D721Med (cell line): Measurements from ENCODE around the gene LRRC31.

Experiments
- DNase-seq: peaks from one replicate; pipeline ENCODE4 v3.0.0; 2011; ENCODE audit warnings: low spot score; ENCODE audit not compliant: insufficient read length
- FAIRE-seq: peaks from 2 replicates; lab custom pipeline; 2011; peaks lifted over from hg19 to GRCh38; lab: Jason Lieb, UNC
- TF ChIP-seq, protein P1 (sequence below): IDR thresholded peaks from 2 replicates; pipeline ENCODE4 v1.5.1; 2012; ENCODE audit warnings: mild to moderate bottlenecking, control low read depth; ENCODE audit not compliant: insufficient read depth; ENCODE audit errors: missing control alignments

LRRC31 gene

GRCh38 chr3:169809230-169809795 lies 60.4 kb downstream of the LRRC31 start:
- TF ChIP-seq, protein P1, sequence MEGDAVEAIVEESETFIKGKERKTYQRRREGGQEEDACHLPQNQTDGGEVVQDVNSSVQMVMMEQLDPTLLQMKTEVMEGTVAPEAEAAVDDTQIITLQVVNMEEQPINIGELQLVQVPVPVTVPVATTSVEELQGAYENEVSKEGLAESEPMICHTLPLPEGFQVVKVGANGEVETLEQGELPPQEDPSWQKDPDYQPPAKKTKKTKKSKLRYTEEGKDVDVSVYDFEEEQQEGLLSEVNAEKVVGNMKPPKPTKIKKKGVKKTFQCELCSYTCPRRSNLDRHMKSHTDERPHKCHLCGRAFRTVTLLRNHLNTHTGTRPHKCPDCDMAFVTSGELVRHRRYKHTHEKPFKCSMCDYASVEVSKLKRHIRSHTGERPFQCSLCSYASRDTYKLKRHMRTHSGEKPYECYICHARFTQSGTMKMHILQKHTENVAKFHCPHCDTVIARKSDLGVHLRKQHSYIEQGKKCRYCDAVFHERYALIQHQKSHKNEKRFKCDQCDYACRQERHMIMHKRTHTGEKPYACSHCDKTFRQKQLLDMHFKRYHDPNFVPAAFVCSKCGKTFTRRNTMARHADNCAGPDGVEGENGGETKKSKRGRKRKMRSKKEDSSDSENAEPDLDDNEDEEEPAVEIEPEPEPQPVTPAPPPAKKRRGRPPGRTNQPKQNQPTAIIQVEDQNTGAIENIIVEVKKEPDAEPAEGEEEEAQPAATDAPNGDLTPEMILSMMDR: no peak
- DNase-seq: no peak
- no peak for FAIRE-seq

DNA sequence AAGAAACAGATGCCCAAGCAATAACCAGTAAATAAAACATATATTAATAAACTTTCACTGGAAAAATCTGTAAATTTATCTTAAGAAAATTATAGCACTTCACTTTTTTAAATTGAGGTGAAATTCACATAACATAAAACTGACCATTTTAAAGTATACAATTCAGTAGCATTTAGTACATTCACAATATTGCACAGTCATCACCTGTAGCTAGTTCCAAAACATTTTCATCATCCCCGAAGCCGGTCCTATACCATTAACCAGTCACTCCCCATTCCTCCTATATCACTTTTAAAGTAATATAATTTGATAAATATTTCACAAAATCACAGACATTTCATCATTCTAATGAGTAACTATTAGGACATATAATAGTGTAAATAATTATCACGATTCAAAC lies 65.1 kb downstream of the LRRC31 start:
- DNase-seq (no peak), FAIRE-seq (no peak)
- TF ChIP-seq, protein P1: no peak

DNA sequence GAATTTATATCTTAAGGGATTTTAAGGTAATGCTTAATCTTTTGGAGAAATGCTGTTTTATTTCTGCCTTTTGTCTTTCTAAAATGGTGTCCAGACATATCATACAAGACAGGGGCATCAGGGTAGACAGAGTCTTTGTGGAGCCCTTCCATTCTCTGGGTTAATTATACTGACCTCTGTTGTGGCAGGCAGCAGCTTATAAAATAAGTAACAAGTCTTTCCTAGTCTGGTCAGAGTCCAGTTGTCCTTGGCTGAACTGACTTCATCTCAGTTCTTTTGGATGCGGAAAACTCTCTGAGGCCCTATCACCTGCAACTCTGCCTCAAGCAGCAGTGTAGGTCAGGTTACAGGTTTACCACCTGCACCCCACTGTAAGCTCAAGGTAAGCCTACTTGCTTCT lies 77.4 kb downstream of the LRRC31 start:
- FAIRE-seq (no peak), DNase-seq (no peak)
- TF ChIP-seq, protein P1: no peak

GRCh38 chr3:169790687-169791429 lies 78.9 kb downstream of the LRRC31 start:
- DNase-seq: no peak
- TF ChIP-seq, protein P1: no peak
- no peak for FAIRE-seq

- TF ChIP-seq, protein P1: no peak
- FAIRE-seq: no peak
- DNase-seq: no peak
Measured at GRCh38 chr3:169790219-169790618, 79.5 kb downstream of the LRRC31 start.
